Ectodermal cell (in vitro differentiated cells): ENCODE measurements around the gene ADORA1.

Experiments
- H3K27ac ChIP-seq: 2 replicates; pipeline ENCODE4 v1.7.0; 2013; ENCODE audit warnings: mild to moderate bottlenecking, low read depth, low read length; ENCODE audit not compliant: insufficient read depth, poor library complexity, severe bottlenecking
- H3K27me3 ChIP-seq: 2 replicates; pipeline ENCODE4 v1.7.0; 2013; ENCODE audit warnings: mild to moderate bottlenecking, low read length; ENCODE audit not compliant: insufficient read depth, control insufficient read depth, poor library complexity, severe bottlenecking
- H3K36me3 ChIP-seq: one replicate; pipeline ENCODE4 v1.7.0; 2013; ENCODE audit warnings: low read length; ENCODE audit not compliant: control insufficient read depth, insufficient read depth
- H3K4me1 ChIP-seq: one replicate; pipeline ENCODE4 v1.7.0; 2013; ENCODE audit warnings: low read length; ENCODE audit not compliant: control insufficient read depth, insufficient read depth
- H3K4me3 ChIP-seq: 2 replicates; pipeline ENCODE4 v1.7.0; 2013; ENCODE audit warnings: low read depth, low read length, control low read depth; ENCODE audit not compliant: insufficient read depth
- H3K9me3 ChIP-seq: 2 replicates; pipeline ENCODE4 v1.7.0; 2013; ENCODE audit warnings: mild to moderate bottlenecking, low read length, moderate library complexity; ENCODE audit not compliant: control insufficient read depth
- WGBS, 2 experiments: methylation state at CpG; one replicate each; pipeline ENCODE4 v1.1.7; 2013; ENCODE audit warnings: missing lambda C conversion rate in 2 of 2; 5-methylcytosine and 5-hydroxymethylcytosine counted together

The ADORA1 gene

GRCh38 chr1:203124011-203124410 lies 3.5 kb upstream of the ADORA1 start:
- no peaks in the 10 kb centered on the region for H3K9me3 ChIP-seq
- no peak overlapping the region for H3K4me3 ChIP-seq
- H3K4me1 ChIP-seq, result peaks cover 15% of the 10 kb centered on the region
- H3K27ac ChIP-seq, result no peak overlapping the region
- 83 to 85% methylated on average over 5 of the region's 5 CpGs for WGBS, 2 experiments
- no peaks in the 10 kb centered on the region for H3K36me3 ChIP-seq
- peaks cover 31% of the 10 kb centered on the region for H3K27me3 ChIP-seq

GRCh38 chr1:203124546-203125317 lies 2.8 kb upstream of the ADORA1 start:
- peaks cover 35% of the 10 kb centered on the region for H3K27me3 ChIP-seq
- 88 to 90% methylated on average over 5 of the region's 5 CpGs for WGBS, 2 experiments
- no peak overlapping the region for H3K4me3 ChIP-seq
- no peaks in the 10 kb centered on the region for H3K9me3 ChIP-seq
- peaks cover 17% of the 10 kb centered on the region for H3K4me1 ChIP-seq
- no peaks in the 10 kb centered on the region for H3K36me3 ChIP-seq
- no peak overlapping the region for H3K27ac ChIP-seq

GRCh38 chr1:203126151-203126865 lies 1.2 kb upstream of the ADORA1 start:
- Histone ChIP-seq H3K27ac (no peak overlapping the region), H3K9me3 (no peaks in the 10 kb centered on the region), H3K4me3 (no peak overlapping the region), H3K4me1 (peaks cover 20% of the 10 kb centered on the region), H3K36me3 (no peaks in the 10 kb centered on the region), H3K27me3 (peaks cover 35% of the 10 kb centered on the region)
- 42% methylated on average over 8 of the region's 8 CpGs for WGBS, 2 experiments

- 38 to 45% methylated on average over 12 of the region's 12 CpGs for WGBS, 2 experiments
- H3K4me1 ChIP-seq, result peaks cover 20% of the 10 kb centered on the region
- peaks cover 35% of the 10 kb centered on the region for H3K27me3 ChIP-seq
- peak overlapping the region; percentile 29 for H3K4me3 ChIP-seq
- H3K36me3 ChIP-seq, result no peaks in the 10 kb centered on the region
- H3K9me3 ChIP-seq, result no peaks in the 10 kb centered on the region
- no peak overlapping the region for H3K27ac ChIP-seq
Observed at GRCh38 chr1:203126866-203127665, 460 bp upstream of the ADORA1 start.

- Histone ChIP-seq H3K9me3 (no peaks in the 10 kb centered on the region), H3K36me3 (no peaks in the 10 kb centered on the region), H3K4me1 (peaks cover 20% of the 10 kb centered on the region), H3K4me3 (peak overlapping the region; percentile 29), H3K27ac (no peak overlapping the region), H3K27me3 (peaks cover 35% of the 10 kb centered on the region)
- 18 to 20% methylated on average over 7 of the region's 7 CpGs for WGBS, 2 experiments
Observed at GRCh38 chr1:203128431-203128715, 847 bp downstream of the ADORA1 start.

- no peaks in the 10 kb centered on the region for H3K9me3 ChIP-seq
- peaks cover 35% of the 10 kb centered on the region for H3K27me3 ChIP-seq
- 92 to 94% methylated on average over 29 of the region's 29 CpGs for WGBS, 2 experiments
- H3K4me3 ChIP-seq, result peak overlapping the region; percentile 29
- no peak overlapping the region for H3K27ac ChIP-seq
- H3K36me3 ChIP-seq, result no peaks in the 10 kb centered on the region
- peaks cover 20% of the 10 kb centered on the region for H3K4me1 ChIP-seq
Observed at GRCh38 chr1:203128716-203129500, 1.4 kb downstream of the ADORA1 start.

GRCh38 chr1:203129501-203130231 lies 2.1 kb downstream of the ADORA1 start:
- no peak overlapping the region for H3K27ac ChIP-seq
- peaks cover 25% of the 10 kb centered on the region for H3K4me1 ChIP-seq
- H3K9me3 ChIP-seq, result no peaks in the 10 kb centered on the region
- no peak overlapping the region for H3K4me3 ChIP-seq
- WGBS, 2 experiments, result 91 to 92% methylated on average over 7 of the region's 7 CpGs
- H3K27me3 ChIP-seq, result peaks cover 35% of the 10 kb centered on the region
- no peaks in the 10 kb centered on the region for H3K36me3 ChIP-seq

- Histone ChIP-seq H3K4me3 (no peak overlapping the region), H3K9me3 (no peaks in the 10 kb centered on the region), H3K27me3 (peaks cover 32% of the 10 kb centered on the region), H3K4me1 (peaks cover 25% of the 10 kb centered on the region), H3K27ac (no peak overlapping the region), H3K36me3 (no peaks in the 10 kb centered on the region)
- WGBS, 2 experiments, result 93 to 95% methylated on average over 3 of the region's 3 CpGs
Observed at GRCh38 chr1:203130358-203130985, 2.9 kb downstream of the ADORA1 start.

GRCh38 chr1:203131548-203132200 lies 4.1 kb downstream of the ADORA1 start:
- Histone ChIP-seq H3K27ac (no peak overlapping the region), H3K36me3 (no peaks in the 10 kb centered on the region), H3K9me3 (no peaks in the 10 kb centered on the region), H3K4me3 (no peak overlapping the region), H3K27me3 (peaks cover 28% of the 10 kb centered on the region), H3K4me1 (peaks cover 21% of the 10 kb centered on the region)
- 93 to 95% methylated on average over 9 of the region's 9 CpGs for WGBS, 2 experiments
